Activated naive CD4-positive, alpha-beta T cell (primary cell): Measurements from ENCODE around the gene EFNA3.

Source experiments
- DNase-seq, 4 experiments: peaks; one replicate each; lab custom pipeline; 2025; lab: John Stamatoyannopoulos, UW

The EFNA3 gene

GRCh38 chr1:155048449-155049334 is 29.9 kb upstream of the EFNA3 start:
- no peak for DNase-seq

DNA sequence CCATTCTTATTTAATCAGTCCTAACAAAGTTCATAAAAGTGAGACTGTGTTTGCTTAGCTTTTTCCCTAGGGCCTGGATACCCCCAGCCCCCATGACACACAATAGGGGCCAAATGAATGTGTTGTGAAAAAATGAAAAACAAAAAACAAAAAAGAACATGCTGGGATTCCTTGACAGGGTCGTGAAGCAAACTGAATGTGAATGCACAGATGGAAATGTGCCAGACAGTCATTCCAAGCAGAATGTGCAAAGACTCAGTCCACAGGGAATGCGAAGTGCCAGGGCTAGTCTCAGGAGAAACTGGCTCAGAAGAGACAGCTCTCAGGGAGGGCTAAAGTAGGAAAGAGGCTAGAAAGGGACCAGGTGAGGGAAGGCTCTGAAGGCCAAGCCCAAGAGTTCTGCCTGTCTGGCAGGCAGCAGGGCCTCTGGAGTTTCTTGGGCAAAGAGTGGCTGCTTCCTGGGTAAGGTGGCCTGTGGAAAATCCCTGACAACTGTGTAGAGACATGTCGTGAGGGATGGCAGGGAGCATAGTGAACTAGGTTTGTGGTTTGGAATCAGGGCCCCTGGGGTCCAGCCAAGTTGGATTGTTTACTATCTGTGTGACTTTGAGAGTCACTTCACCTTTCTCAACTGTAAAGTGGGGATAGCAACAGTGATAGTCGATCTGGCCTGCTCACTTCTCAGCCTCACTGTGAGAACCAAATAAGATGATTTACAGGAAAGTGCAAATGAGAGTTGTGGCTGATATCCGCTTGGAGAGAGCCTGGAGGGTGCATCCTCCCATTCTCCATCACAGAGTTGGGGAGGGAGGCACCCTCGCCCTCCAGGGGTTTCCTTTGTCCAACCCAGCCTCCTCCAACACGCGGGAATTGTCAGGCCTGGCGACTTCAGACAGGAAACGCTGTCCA is 28.7 kb upstream of the EFNA3 start:
- DNase-seq: no peak

DNA sequence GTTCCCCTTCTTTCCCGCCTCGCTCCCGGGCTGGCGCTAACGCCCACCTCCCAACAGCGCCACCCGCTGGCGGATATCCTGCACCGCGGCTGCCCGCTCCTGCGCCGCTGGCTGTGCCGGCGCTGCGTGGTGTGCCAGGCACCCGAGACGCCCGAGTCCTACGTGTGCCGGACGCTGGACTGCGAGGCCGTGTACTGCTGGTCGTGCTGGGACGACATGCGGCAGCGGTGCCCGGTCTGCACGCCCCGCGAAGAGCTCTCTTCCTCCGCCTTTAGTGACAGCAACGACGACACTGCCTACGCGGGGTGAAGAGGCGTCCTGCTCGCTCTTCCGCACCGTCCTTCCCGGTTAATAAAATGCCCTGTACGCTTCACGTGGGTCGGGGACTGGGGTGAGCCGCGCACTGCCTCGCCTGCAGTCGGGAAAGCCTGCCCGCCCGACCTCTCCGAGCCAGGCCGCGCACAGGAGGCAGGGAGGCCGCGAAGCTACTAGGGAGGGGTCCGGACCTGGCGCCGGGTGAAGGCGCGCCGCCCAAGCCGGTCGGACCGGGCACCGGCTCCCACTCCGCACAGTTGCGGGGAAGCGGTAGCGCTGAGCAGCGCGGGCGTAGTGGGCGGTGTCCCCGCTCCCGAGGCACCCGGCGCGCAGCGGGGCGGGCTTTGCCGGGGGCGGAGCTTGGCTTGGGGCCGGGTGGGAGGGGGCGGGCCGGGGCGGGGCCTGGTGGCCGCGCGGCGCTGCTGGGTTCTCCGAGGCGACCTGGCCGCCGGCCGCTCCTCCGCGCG is 27.9 kb upstream of the EFNA3 start, which contains the start of gene ADAM15:
ADAM15 (plus strand) TSS at position 757 of the 782 bp plus-strand sequence. CDS start 71 bp downstream, outside the sequence.
- peak; percentile 44 to 75 (median 60) for DNase-seq

DNA sequence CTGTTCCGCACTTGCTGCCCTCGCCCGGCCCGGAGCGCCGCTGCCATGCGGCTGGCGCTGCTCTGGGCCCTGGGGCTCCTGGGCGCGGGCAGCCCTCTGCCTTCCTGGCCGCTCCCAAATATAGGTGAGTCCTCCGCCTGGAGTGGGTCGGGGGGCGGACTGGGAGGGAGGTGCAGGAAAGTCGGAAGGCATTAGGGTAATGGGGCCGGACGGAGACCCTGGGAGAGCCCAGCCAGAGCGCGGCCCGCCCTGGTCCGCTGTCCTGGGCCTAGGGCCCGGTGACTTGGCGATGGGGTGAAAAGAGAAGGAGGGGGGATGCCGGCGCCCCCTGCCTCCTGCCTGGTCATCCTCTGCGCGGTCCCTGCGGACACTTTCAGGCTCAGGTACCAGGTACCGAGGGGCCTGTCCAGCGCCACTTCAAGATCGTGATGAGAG is 27.3 kb upstream of the EFNA3 start:
- DNase-seq: no peak

- DNase-seq: peak in 3 of 4 experiments; percentile 8 to 40 (median 18)
These were observed 26.7 kb upstream of the EFNA3 start for GRCh38 chr1:155051777-155052398.

GRCh38 chr1:155052439-155053395 is 25.9 kb upstream of the EFNA3 start:
- no peak for DNase-seq

DNA sequence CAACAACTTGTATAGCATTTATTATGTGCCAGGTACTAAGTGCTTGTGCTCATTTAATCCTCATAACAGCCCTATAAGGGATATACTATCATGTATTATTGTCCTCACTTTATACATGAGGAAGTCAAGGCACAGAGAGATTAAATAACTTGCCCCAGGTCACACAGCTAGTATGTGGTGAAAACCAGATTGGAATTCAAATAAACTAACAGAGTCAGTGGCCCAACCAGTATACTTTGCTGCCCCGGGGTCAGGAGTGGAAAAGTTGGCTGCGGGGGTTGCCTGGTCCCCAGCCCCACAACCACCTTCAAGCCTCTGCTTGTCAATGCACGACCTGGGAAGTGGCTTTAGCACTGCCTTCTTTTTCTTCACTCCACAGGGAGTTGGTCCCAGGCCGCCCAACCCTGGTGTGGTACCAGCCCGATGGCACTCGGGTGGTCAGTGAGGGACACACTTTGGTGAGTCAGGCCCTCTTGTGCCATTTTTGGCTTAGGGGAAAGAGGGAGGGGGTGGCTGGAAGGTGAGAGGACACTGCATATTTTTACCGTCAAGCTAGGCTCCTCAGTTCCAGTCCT is 25.0 kb upstream of the EFNA3 start:
- DNase-seq: no peak

- DNase-seq: no peak
These were observed 21.5 kb upstream of the EFNA3 start for GRCh38 chr1:155057104-155057503.

DNA sequence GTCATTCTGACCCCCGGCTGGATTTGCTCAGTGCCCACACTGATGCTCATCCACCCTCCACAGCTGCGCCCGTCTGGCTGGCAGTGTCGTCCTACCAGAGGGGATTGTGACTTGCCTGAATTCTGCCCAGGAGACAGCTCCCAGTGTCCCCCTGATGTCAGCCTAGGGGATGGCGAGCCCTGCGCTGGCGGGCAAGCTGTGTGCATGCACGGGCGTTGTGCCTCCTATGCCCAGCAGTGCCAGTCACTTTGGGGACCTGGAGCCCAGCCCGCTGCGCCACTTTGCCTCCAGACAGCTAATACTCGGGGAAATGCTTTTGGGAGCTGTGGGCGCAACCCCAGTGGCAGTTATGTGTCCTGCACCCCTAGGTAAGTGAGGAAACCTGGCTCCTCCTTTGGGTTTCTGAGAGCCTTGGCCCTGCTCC is 20.8 kb upstream of the EFNA3 start:
- no peak for DNase-seq

- DNase-seq: no peak
These were observed 17.9 kb upstream of the EFNA3 start for GRCh38 chr1:155060736-155061135.

DNA sequence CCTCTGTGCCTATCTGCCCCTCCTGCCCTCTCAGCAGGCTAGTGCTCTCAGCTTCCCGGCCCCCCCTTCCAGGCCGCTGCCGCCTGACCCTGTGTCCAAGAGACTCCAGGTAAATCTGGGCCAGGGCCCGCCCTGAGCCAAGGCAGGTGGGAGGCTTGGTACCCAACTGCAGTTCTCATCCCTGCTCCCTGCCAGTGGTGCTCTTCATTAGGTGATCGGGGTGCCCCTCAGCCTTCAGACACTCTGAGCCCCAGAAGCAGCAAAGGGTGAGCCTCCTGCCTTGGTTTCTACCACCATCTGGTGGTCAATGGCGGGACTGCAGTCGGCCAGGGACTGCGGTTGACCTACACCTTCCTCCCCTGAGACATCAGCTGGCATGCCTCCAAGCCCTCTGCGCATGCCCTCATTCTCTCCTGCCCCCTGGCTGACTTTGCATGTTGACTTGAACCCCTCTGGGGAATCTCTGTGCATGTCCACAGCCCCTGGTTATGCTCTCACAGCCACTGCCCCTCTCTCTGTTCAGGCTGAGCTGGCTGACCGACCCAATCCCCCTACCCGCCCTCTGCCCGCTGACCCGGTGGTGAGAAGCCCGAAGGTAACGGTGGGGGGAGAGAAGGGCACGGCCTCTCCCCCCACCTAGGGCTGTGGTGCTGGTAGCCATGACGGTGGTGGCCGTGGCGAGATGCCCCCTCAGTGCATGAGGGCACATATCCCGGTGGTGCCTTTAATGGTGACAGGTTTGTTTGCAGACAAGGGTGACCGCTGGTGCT is 17.1 kb upstream of the EFNA3 start:
- DNase-seq: peak; percentile 81 to 97 (median 95)

DNA sequence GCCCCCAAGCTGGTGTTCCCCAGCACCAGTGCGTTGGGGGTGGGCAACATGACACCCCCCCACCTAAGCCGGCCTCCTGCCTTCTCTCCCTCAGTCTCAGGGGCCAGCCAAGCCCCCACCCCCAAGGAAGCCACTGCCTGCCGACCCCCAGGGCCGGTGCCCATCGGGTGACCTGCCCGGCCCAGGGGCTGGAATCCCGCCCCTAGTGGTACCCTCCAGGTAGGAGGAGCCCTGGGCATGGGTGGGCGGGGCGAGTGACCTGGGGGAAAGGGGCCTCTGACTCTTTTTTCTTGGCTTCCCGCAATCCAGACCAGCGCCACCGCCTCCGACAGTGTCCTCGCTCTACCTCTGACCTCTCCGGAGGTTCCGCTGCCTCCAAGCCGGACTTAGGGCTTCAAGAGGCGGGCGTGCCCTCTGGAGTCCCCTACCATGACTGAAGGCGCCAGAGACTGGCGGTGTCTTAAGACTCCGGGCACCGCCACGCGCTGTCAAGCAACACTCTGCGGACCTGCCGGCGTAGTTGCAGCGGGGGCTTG is 16.4 kb upstream of the EFNA3 start:
- no peak for DNase-seq

GRCh38 chr1:155062702-155063411 is 15.8 kb upstream of the EFNA3 start:
- peak; percentile 32 to 72 (median 50) for DNase-seq

- DNase-seq: peak; percentile 41 to 79 (median 60)
These were observed 15.0 kb upstream of the EFNA3 start, which contains the start of gene EFNA4 for GRCh38 chr1:155063550-155064110. Gene EFNA4, plus strand, starts transcription at chr1:155063740. Its CDS starts 84 bp downstream, at chr1:155063824.

DNA sequence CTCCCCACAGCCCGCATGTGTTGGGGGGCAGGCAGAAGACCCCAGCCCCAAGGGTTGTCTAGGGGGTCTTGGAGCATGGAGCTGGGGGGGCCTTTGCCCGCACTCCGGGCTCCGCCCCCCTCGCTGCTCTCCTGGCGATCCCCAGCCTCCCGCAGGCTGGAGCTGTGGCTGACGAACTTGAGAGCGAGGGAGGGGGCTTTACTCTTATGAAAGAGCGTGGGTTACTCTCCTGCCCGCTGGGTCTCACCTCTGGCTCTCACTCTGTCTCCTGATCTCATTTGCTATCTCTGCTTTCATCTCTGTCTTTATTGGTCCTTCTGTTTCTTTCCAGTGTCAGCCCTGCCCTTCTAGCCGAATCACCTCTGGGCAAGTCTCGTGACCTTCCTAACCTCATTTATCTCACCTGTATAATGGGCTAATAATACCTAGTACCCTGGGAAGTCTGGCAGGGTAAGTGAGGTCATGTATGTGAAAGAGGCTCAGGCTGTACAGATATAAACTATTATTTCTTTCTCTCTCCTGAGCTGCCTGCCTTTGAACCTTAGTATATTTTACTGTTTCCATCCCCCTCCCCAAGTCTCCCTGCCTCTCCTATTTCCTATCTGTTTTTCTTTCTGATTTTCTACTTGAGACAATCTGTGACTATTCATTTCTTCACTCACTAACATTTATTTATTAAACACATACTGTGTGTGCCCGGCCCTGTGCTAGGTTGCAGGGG is 14.4 kb upstream of the EFNA3 start:
- no peak for DNase-seq

GRCh38 chr1:155064832-155065429 is 13.7 kb upstream of the EFNA3 start:
- DNase-seq: no peak
